IMR-90 (cell line): ENCODE results near the gene PALM.

Experiments
- CEBPB ChIP-seq: IDR thresholded peaks from 2 replicates; pipeline ENCODE4 v1.6.1; 2012; ENCODE audit warnings: low read depth, low read length, improper control_type of control experiment
- CTCF ChIP-seq: conservative IDR thresholded peaks from 2 replicates; pipeline ENCODE4 v1.5.1; 2012; ENCODE audit warnings: mild to moderate bottlenecking, low read depth, low read length, improper control_type of control experiment
- FOS ChIP-seq: fragments of 150-350 bp; IDR thresholded peaks from 2 replicates; pipeline ENCODE4 v1.6.1; 2016; ENCODE audit warnings: low read depth, low read length
- MAFK ChIP-seq: IDR thresholded peaks from 2 replicates; pipeline ENCODE4 v1.6.1; 2012; ENCODE audit warnings: low read depth, low read length, improper control_type of control experiment
- MAZ ChIP-seq: IDR thresholded peaks from 2 replicates; pipeline ENCODE4 v1.6.1; 2012; ENCODE audit warnings: low read depth, mild to moderate bottlenecking, low read length, improper control_type of control experiment, moderate library complexity, borderline replicate concordance
- NFE2L2 ChIP-seq: fragments of 150-350 bp; IDR thresholded peaks from 2 replicates; pipeline ENCODE4 v1.6.1; 2016; ENCODE audit warnings: low read depth, mild to moderate bottlenecking, low read length
- POLR2A ChIP-seq: IDR thresholded peaks from 2 replicates; pipeline ENCODE4 v1.6.1; 2012; ENCODE audit warnings: mild to moderate bottlenecking, low read depth, low read length
- RCOR1 ChIP-seq: IDR thresholded peaks from 2 replicates; pipeline ENCODE4 v1.6.1; 2012; ENCODE audit warnings: mild to moderate bottlenecking, low read length, improper control_type of control experiment; ENCODE audit not compliant: insufficient replicate concordance
- SMC3 ChIP-seq: fragments of 150-350 bp; IDR thresholded peaks from 2 replicates; pipeline ENCODE4 v1.6.1; 2016; ENCODE audit warnings: low read depth, mild to moderate bottlenecking, antibody characterized with exemption, low read length, moderate library complexity
- TF ChIP-seq, protein P1 (sequence below): fragments of 150-350 bp; IDR thresholded peaks from 2 replicates; pipeline ENCODE4 v1.6.1; 2017; ENCODE audit warnings: mild to moderate bottlenecking, antibody characterized with exemption, low read length, low read depth

DNA sequence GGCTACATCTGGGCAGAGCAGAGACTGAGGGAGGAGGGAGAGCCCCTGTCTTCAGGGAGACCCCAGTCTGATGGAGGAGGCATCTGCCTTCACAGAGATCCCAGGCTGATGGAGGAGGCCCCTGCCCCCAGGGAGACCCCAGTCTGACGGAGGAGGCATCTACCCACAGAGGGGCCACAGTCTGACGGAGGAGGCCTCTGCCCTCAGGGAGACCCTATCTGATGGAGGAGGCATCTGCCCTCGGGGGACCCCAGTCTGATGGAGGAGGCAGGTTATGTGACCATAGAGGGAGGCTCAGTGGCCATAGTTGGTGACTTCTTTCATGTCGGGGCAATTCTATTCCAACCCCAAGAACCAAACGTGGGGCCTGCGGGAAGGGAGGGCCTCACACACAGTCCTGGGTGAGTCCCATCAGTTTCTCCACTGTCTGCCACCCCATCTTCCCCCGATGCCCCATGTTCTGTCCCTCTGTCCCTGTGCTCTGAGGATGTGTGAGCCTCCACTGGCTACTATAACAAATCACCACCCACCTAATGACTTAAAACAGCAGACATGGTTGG lies 56.5 kb downstream of the PALM start:
- TF ChIP-seq CTCF (no peak), MAFK (no peak), MAZ (no peak), POLR2A (no peak), FOS (no peak), CEBPB (no peak), RCOR1 (no peak), NFE2L2 (no peak), SMC3 (no peak)
- TF ChIP-seq, protein P1, sequence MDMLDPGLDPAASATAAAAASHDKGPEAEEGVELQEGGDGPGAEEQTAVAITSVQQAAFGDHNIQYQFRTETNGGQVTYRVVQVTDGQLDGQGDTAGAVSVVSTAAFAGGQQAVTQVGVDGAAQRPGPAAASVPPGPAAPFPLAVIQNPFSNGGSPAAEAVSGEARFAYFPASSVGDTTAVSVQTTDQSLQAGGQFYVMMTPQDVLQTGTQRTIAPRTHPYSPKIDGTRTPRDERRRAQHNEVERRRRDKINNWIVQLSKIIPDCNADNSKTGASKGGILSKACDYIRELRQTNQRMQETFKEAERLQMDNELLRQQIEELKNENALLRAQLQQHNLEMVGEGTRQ = no peak
